ENCODE results near the gene KRT81. TPM values are rescaled to one million over a fixed set of nuclear protein-coding genes. Genes with fewer than 3 reads are reported as not detected.

The KRT81 gene
- total and polyA plus RNA-seq, 2 donors (not counting 1 experiment from before 2014, with no cell fraction given), result not detected

GRCh38 chr12:52331039-52331438 lies 39.7 kb upstream of the KRT81 start:
- Histone ChIP-seq H3K79me2 (ENCODE audit: control insufficient read depth, insufficient read depth, low read length) (no peaks in the 10 kb centered on the region), H3K27me3 (ENCODE audit: control insufficient read depth, insufficient read depth, low read length) (peaks cover 16% of the 10 kb centered on the region), H4K20me1 (ENCODE audit: control insufficient read depth, extremely low read depth, insufficient read depth, low read length) (no peaks in the 10 kb centered on the region), H2AFZ (ENCODE audit: low read length) (no peak overlapping the region), H3K4me2 (ENCODE audit: extremely low read depth, insufficient read depth, low read length) (no peak overlapping the region), H3K4me1 (ENCODE audit: control insufficient read depth, extremely low read depth, insufficient read depth, low read length) (no peaks in the 10 kb centered on the region), H3K9me3 (ENCODE audit: control insufficient read depth, insufficient read depth, low read depth, low read length) (no peaks in the 10 kb centered on the region), H3K36me3 (ENCODE audit: control insufficient read depth, insufficient read depth, low read length) (no peaks in the 10 kb centered on the region), H3K9ac (ENCODE audit: insufficient read depth, low read length) (no peak overlapping the region), H3K27ac (ENCODE audit: insufficient read depth, low read length) (no peak overlapping the region), H3K4me3 (replicated peaks in 1 of 4; ENCODE audit: control extremely low read depth in 1 of 4, insufficient read depth in 1 of 4, low read depth in 3 of 4, low read length in 4 of 4) (no peak overlapping the region)
- DNase-seq (ENCODE audit: low read depth in 2 of 2), result no peak
- no peak for TF ChIP-seq EZH2 (IDR thresholded peaks at IDR 0.05; ENCODE audit: low read length, missing control alignments)
- no peak for TF ChIP-seq CTCF (conservative IDR thresholded peaks at IDR 0.05 in 1 of 2, IDR thresholded peaks at IDR 0.05 in 1 of 2; ENCODE audit: low read depth in 1 of 2, low read length in 2 of 2)

GRCh38 chr12:52327830-52328500 lies 36.6 kb upstream of the KRT81 start:
- Histone ChIP-seq H4K20me1 (ENCODE audit: control insufficient read depth, extremely low read depth, insufficient read depth, low read length) (no peaks in the 10 kb centered on the region), H3K27ac (ENCODE audit: insufficient read depth, low read length) (no peak overlapping the region), H3K4me3 (replicated peaks in 1 of 4; ENCODE audit: control extremely low read depth in 1 of 4, insufficient read depth in 1 of 4, low read depth in 3 of 4, low read length in 4 of 4) (no peak overlapping the region), H2AFZ (ENCODE audit: low read length) (no peak overlapping the region), H3K9me3 (ENCODE audit: control insufficient read depth, insufficient read depth, low read depth, low read length) (no peaks in the 10 kb centered on the region), H3K9ac (ENCODE audit: insufficient read depth, low read length) (no peak overlapping the region), H3K36me3 (ENCODE audit: control insufficient read depth, insufficient read depth, low read length) (no peaks in the 10 kb centered on the region), H3K79me2 (ENCODE audit: control insufficient read depth, insufficient read depth, low read length) (no peaks in the 10 kb centered on the region), H3K4me2 (ENCODE audit: extremely low read depth, insufficient read depth, low read length) (no peak overlapping the region), H3K27me3 (ENCODE audit: control insufficient read depth, insufficient read depth, low read length) (peaks cover 18% of the 10 kb centered on the region), H3K4me1 (ENCODE audit: control insufficient read depth, extremely low read depth, insufficient read depth, low read length) (no peaks in the 10 kb centered on the region)
- DNase-seq (ENCODE audit: low read depth in 2 of 2), result no peak
- TF ChIP-seq CTCF (conservative IDR thresholded peaks at IDR 0.05 in 1 of 2, IDR thresholded peaks at IDR 0.05 in 1 of 2; ENCODE audit: low read depth in 1 of 2, low read length in 2 of 2) (no peak), EZH2 (IDR thresholded peaks at IDR 0.05; ENCODE audit: low read length, missing control alignments) (no peak)

GRCh38 chr12:52327052-52327829 lies 35.9 kb upstream of the KRT81 start:
- TF ChIP-seq EZH2 (IDR thresholded peaks at IDR 0.05; ENCODE audit: low read length, missing control alignments) (no peak), CTCF (conservative IDR thresholded peaks at IDR 0.05 in 1 of 2, IDR thresholded peaks at IDR 0.05 in 1 of 2; ENCODE audit: low read depth in 1 of 2, low read length in 2 of 2) (peak; percentile 96)
- no peaks in the 10 kb centered on the region for H4K20me1 ChIP-seq (ENCODE audit: control insufficient read depth, extremely low read depth, insufficient read depth, low read length)
- no peak overlapping the region for H2AFZ ChIP-seq (ENCODE audit: low read length)

More at GRCh38 chr12:52327052-52327829, 35.9 kb upstream of the KRT81 start:
- Histone ChIP-seq H3K36me3 (ENCODE audit: control insufficient read depth, insufficient read depth, low read length) (no peaks in the 10 kb centered on the region), H3K4me1 (ENCODE audit: control insufficient read depth, extremely low read depth, insufficient read depth, low read length) (no peaks in the 10 kb centered on the region), H3K4me2 (ENCODE audit: extremely low read depth, insufficient read depth, low read length) (no peak overlapping the region), H3K4me3 (replicated peaks in 1 of 4; ENCODE audit: control extremely low read depth in 1 of 4, insufficient read depth in 1 of 4, low read depth in 3 of 4, low read length in 4 of 4) (no peak overlapping the region), H3K9me3 (ENCODE audit: control insufficient read depth, insufficient read depth, low read depth, low read length) (no peaks in the 10 kb centered on the region), H3K9ac (ENCODE audit: insufficient read depth, low read length) (no peak overlapping the region), H3K79me2 (ENCODE audit: control insufficient read depth, insufficient read depth, low read length) (no peaks in the 10 kb centered on the region), H3K27ac (ENCODE audit: insufficient read depth, low read length) (no peak overlapping the region), H3K27me3 (ENCODE audit: control insufficient read depth, insufficient read depth, low read length) (peaks cover 22% of the 10 kb centered on the region)
- peak; percentile 89 to 94 for DNase-seq (ENCODE audit: low read depth in 2 of 2)
